PFSK-1 (cell line): Measurements from ENCODE around the gene HERPUD2.

Experiments
- POLR2AphosphoS5 ChIP-seq: IDR thresholded peaks from 2 replicates; pipeline ENCODE4 v1.6.1; 2012; ENCODE audit warnings: low read depth, mild to moderate bottlenecking, control low read depth, low read length, moderate library complexity
- REST ChIP-seq, 2 experiments: IDR thresholded peaks; 2 replicates each; pipeline versions ENCODE4 v1.6.1 to v1.8.0; 2011 to 2012; ENCODE audit warnings: low read depth in 2 of 2, low read length in 2 of 2, control low read depth in 1 of 2, inconsistent platforms in 1 of 2, mild to moderate bottlenecking in 1 of 2, moderate library complexity in 1 of 2; ENCODE audit not compliant: insufficient read depth in 1 of 2

- 0 out of 4 replicates have a peak, but pooled peaks of 1 of the 2 experiments have one; percentile 8 for TF ChIP-seq REST (IDR thresholded peaks at IDR 0.05; ENCODE audit: insufficient read depth in 1 of 2, low read depth in 2 of 2, low read length in 2 of 2)
- no peak for TF ChIP-seq POLR2AphosphoS5
Observed at GRCh38 chr7:35596061-35596460, 98.9 kb downstream of the HERPUD2 start.
